ENCODE measurements around the gene EIF3A. TPM values are rescaled to one million over a fixed set of nuclear protein-coding genes. Genes with fewer than 3 reads are reported as not detected.

The EIF3A gene
- 101 and 103 TPM in 2 replicates for total RNA-seq

DNA sequence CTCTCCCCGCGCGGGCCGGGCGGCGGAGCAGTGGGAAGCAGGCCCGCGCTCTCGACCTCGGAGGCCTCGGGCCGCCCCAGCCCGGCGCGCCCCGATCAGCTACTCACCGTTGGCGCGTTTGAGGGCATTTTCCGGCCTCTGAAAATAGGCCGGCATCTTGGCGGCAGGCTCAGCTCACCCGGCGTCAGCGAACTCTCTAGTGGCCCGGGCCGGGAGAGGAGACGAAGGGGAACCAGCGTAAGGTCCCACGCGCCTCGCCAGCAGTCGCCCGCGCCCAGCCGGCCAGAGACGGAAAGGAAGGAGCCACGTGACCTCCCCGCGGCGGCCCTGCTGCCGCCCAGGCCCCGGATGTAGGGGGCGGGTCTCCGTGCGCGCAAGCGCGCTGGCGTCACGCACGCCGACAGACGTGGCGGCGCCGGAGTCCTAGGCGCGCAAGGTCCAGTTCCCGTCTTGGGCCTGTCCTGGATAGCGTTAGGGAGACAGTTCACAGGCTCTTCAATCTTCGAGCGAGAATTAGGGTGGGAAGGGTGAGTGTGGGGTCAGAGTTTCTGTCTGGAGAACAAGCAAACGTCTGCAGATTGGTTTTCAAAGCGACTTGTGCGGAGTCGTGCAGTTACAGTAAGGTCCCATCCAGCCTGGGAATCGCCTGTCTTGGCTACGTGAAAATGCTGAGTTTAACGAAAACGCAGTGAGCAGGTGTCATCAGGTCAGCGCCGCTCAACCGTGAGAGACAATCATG, at the start of gene EIF3A:
Gene EIF3A, minus strand, starts transcription at position 297 of the 739 bp plus-strand sequence. Its CDS starts 141 bp downstream, at position 156.

GRCh38 chr10:119103903-119104653, 23.5 kb upstream of the EIF3A start, which contains the start of gene DENND10:
TSS of gene DENND10 (plus strand) at chr10:119104113. CDS start at chr10:119104143, 30 bp downstream.

GRCh38 chr10:119029613-119030420, 50.8 kb downstream of the EIF3A start, which contains the start of gene NANOS1:
TSS of gene NANOS1 (plus strand) at chr10:119029714. CDS start at chr10:119029802, 88 bp downstream.

Other genes starting within 250 kb of the EIF3A start
- gene NANOS1, start 51.1 kb downstream of the EIF3A start, total RNA-seq: 0.18 and 0.85 TPM in 2 replicates
- gene DENND10, start 23.3 kb upstream of the EIF3A start, total RNA-seq: 45.3 and 53.7 TPM in 2 replicates
- 11.6 and 14.7 TPM in 2 replicates for gene SFXN4, start 84.9 kb upstream of the EIF3A start, total RNA-seq
- 125 and 170 TPM in 2 replicates for gene PRDX3, start 98.0 kb upstream of the EIF3A start, total RNA-seq
- 43.9 and 48.8 TPM in 2 replicates for gene GRK5, start 126.8 kb upstream of the EIF3A start, total RNA-seq

All from endothelial cell of coronary artery (primary cell).